GM18873 (cell line): ENCODE results near the gene AGFG2.
"Not testable (repeated sequence)": the region's sequence is repeated elsewhere in the genome, so short reads cannot be mapped to it uniquely, and the experiment has no call there.

Experiments used
- ATAC-seq: cut with Tn5 transposase; IDR thresholded peaks from one replicate; pipeline ENCODE4 v1.9.1; 2021; ENCODE audit warnings: mild to moderate bottlenecking, moderate library complexity, moderate number of reproducible peaks; ENCODE audit not compliant: unreplicated experiment, low FRiP score

Gene AGFG2, protein sequence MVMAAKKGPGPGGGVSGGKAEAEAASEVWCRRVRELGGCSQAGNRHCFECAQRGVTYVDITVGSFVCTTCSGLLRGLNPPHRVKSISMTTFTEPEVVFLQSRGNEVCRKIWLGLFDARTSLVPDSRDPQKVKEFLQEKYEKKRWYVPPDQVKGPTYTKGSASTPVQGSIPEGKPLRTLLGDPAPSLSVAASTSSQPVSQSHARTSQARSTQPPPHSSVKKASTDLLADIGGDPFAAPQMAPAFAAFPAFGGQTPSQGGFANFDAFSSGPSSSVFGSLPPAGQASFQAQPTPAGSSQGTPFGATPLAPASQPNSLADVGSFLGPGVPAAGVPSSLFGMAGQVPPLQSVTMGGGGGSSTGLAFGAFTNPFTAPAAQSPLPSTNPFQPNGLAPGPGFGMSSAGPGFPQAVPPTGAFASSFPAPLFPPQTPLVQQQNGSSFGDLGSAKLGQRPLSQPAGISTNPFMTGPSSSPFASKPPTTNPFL

DNA sequence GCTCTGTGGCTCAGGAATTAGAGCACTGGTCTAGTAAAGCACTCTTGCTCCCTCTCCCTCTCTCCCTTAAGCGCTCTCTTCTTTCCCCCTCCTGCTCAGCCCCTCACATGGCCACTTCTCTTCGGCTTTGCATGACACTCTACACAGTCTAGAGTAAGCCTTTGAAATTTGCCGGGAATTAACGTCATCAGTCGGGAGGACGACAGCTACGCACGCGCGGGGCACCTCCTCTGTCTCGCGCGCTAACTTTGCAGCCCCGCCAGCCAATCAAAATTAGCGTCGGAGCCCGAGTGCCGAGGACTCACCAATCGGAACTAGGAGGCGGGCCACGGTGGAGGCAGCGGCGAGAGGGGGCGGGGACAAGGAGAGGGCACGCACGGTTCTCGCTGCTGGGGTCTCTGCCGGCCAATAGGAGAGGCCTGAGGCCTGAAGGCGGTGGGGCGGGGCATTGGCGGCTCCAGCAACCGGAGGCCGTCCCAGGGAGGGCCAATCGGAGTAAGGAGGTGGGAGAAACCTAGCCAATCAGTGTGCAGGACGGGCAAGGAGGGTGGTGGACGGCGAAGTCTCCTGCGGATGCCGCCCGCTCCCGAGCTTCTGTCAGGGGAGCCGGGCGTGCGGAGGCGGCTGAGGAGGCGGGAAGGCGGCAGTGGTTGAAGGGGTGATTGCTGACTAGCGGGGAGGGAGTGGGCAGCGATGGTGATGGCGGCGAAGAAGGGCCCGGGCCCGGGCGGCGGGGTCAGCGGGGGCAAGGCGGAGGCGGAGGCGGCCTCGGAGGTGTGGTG is at the start of gene AGFG2:
Gene AGFG2, plus strand, starts transcription at position 550 of the 782 bp plus-strand sequence. Its CDS starts 144 bp downstream, at position 694.
- ATAC-seq = peak; percentile 92

DNA sequence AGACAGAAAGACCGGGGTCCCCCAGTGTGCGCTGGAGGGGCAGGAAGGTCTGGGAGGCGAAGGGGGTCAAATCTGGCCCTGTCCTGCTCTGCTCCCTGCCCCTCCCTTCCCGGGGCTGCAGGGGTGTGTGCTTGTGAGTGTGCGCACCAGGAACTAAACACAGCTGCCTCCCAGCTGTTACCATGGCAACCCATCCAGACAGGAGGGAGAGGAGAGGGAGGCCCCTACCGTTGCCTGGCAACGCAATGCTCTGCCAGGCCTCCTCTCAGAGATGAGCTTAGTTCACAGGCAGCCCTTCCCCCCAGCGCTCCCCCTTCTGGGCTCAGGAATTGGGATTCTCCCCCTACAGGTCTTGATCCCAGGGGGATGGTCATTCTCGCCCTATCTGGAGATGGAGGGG is 49.2 kb upstream of the AGFG2 start:
- no peak for ATAC-seq

DNA sequence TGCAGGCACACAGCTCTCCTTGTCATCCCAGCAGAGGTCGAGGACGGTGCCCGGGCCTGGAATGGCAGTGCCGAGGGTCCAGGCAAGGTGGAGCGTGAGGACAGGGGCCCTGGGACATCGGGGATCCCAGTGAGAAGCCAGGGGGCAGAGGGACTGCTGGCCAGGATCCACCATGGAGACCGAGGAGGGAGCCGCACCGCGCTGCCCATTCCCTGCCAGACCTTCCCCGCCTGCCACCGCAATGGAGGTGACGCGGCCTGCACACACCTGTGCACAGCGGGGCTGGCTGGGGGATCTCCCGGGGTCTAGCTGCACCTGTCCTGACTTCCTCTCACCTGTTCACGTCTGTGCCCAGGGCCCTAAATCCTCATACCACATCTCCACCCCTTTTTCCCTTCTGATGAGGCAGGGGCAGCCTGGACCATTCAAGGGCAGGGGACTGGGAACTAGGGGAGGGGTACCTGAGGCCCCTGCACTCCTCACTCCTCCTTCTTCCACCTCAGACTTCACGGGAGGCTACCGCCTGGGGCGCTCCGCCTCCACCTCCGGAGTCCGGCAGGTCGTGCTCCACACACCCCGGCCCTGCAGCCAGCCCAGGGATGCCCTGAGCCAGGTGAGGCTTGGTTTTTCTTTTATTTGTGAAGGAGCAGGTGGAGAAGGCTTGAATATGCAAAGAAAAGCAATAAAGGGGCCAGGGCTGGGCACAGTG is 48.4 kb upstream of the AGFG2 start:
- no peak for ATAC-seq

DNA sequence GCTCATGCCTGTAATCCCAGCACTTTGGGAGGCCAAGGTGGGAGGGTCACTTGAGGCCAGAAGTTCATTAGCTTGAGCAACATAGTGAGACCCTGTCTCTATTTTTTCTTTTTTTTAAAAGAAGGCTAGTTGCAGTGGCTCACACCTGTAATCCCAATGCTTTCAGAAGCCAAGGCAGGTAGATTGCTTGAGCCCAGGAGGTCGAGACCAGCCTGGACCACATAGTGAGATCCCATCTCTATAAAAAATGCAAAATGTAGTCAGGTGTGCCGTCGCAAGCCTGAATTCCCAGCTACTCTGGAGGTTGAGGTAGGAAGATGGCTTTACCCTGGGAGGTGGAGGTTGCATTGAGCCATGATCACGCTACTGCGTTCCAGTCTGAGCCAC is 47.8 kb upstream of the AGFG2 start:
- no peak for ATAC-seq

DNA sequence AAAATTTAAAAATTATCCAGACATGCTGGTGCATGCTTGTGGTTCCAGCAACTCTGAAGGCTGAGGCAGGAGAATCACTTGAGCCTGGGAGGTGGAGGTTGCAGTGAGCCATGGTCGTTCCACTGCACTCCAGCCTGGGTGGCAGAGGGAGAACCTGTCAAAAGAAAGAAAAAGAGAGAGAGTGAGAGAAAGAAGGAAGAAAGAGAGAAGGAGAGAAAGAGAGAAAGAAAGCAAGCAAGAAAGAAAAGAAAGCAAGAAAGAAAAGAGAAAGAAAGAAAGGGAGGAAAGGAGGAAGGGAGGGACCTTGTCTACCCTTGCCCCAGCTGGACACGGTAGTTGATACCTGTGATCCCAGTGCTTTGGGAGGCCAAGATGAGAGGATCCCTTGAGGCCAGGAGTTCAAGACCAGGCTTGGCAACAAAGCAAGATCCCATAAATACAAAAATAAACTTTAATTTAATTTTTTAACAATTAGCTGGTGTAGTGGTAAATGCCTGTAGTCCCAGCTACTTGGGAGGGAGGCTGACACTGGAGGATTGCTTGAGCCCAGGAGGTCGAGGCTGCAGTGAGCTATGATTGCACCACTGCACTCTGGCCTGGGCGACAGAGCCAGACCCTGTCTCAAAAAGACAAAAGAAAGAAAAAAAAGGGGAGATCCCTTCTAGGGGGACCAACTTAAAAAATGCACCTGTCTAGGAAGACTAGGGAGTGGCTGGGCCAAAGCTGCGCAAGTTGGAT is 46.1 kb upstream of the AGFG2 start:
- no peak for ATAC-seq

DNA sequence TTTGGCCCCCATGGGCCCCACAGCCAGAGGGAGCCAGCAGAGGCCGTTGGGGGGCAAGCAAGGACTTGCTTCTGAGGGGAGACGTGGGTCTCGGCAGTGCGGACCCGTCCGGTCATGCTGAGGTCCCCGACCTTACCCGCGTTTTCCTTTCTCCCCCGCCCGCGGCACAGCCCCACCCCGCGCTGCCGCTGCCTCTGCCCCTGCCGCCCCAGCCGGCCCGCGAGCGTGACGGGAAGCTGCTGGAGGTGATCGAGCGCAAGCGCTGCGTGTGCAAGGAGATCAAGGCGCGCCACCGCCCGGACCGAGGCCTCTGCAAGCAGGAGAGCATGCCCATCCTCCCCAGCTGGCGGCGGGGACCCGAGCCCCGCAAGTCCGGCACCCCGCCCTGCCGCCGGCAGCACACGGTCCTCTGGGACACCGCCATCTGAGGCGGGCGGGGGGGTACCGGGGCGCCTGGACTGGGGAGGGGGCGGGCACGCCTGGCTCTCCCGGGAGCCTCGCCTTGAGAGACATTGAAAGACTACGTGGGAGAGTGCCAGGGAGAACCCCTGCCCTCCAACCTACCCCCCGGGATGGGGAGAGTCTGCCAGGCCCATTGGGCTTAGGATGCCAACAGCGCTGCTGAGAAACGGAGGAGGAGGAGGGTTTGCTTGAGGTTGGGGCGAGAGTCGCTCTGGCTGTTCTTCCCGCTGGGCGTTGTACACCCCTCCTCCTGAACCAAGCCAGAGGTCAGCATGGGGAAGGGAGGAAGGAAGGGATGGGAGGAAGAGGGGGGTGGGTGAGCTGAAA is 45.3 kb upstream of the AGFG2 start:
- ATAC-seq = no peak

DNA sequence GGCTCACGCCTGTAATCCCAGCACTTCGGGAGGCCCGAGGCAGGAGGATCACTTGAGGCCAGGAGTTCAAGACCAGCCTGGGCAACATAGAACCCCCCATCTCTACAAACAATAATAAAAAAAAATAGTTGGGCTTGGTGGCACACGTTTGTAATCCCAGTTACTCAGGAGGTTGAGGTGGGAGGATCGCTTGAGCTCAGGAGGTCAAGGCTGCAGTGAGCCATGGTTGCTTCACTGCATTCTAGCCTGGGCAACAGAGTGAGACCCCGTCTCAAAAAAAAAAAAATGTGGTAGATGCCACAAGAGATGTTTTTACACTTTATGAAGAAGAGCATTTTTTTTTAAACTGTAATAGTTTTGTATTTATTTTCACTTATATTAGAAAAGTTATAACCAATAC is 42.5 kb upstream of the AGFG2 start:
- ATAC-seq = no peak

DNA sequence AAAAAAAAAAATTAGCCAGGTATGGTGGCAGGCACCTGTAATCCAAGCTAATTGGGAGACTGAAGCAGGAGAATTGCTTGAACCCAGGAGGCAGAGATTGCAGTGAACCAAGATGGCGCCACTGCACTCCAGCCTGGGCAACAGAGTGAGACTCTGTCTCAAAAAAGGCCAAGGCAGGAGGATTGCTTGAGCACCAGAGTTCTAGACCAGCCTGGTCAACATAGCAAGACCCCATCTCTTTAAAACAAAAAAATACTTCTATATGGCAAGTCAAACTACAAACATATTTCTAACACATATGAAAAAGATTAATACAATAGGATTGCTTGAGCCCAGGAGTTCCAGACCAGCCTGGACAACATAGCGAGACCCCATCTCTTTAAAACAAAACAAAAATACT is 38.3 kb upstream of the AGFG2 start:
- ATAC-seq = not testable (repeated sequence)

DNA sequence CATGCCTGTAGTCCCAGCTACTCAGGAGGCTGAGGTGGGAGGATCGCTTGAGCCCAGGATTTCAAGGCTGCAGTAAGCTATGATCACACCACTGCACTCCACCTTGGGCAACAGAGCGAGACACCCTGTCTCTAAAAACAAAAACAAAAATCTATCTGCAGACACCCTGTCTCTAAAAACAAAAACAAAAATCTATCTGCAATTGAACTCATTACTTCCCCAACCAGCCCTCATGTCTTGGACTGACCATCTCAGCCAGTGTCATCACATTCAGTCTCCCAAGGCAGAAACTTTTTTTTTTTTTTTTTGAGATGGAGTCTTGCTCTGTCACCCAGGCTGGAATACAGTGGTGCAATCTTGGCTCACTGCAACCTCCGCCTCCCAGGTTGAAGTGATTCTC is 35.0 kb upstream of the AGFG2 start:
- not testable (repeated sequence) for ATAC-seq

DNA sequence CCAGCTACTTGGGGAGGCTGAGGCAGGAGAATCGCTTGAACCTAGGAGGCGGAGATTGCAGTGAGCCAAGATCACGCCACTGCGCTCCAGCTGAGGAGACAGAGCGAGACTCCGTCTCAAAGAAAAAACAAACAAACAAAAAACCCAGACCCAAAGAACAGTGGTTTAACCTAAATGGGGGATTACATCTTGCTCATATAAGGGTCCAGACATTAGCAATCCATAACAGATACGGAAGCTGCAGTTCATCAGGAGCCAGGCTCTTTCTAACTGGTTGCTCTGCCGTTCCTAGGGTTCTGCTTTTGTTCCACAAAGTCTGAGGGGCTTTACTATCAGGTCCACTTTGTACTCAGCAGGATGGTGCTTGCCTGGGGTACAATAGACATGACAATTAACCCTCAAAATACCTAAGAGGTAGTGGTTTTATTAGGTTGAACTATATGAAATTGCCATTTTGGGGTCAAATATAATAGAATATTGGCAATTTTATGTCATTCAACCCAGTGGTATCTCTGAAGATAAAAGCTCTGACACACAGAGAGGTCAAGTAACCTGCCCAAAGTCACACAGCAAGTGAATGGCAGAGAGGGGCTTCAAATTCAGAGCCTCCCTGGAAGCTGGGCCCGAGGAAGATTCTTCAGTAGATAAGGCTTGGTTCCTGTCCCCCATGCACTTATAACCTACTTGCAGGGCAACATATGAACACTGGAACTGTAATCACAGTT is 34.0 kb upstream of the AGFG2 start:
- ATAC-seq = no peak

DNA sequence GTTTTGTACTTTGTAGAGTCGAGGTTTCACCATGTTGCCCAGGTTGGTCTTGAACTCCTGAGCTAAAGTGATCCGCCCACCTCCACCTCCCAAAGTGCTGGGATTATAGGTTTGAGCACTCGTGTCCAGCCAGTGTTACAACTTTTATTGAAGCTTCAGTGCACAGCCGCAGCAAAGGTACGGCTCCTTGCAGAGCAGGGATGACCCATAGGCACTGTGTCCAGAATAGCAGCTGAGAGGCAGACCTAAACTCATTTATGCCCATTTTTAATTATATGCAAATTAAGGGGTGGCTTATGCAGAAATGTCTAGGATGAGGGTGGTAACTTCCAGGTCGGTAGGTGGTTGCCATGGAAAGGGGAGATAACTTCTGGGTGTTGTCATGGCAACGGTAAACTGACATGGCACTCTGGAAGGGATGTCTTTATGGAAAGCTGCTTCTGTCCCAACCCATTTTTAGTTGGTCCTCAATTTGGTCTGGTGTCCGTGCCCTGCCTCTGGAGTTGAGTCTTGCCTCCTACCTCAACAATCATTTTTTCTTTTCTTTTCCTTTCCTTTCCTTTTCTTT is 32.6 kb upstream of the AGFG2 start:
- no peak for ATAC-seq

DNA sequence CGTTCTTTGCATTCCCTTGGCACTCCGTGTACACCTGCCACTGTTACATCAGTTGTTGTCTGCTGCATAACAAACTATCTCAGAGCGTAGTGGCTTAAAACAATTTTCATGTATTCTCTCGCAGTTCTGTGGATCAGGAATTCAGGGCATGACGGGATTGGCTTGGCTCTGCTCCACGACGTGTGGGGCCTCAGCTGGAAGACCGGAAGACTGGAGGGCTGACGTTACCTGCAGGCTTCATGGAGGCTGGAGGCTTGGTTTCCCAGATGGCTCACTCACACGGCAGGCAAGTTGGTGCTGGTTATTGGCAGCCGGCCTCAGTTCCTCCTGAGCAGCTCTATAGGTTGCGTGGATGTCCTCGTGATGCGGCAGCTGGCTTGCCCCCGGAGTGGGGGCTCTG is 29.8 kb upstream of the AGFG2 start:
- no peak for ATAC-seq

DNA sequence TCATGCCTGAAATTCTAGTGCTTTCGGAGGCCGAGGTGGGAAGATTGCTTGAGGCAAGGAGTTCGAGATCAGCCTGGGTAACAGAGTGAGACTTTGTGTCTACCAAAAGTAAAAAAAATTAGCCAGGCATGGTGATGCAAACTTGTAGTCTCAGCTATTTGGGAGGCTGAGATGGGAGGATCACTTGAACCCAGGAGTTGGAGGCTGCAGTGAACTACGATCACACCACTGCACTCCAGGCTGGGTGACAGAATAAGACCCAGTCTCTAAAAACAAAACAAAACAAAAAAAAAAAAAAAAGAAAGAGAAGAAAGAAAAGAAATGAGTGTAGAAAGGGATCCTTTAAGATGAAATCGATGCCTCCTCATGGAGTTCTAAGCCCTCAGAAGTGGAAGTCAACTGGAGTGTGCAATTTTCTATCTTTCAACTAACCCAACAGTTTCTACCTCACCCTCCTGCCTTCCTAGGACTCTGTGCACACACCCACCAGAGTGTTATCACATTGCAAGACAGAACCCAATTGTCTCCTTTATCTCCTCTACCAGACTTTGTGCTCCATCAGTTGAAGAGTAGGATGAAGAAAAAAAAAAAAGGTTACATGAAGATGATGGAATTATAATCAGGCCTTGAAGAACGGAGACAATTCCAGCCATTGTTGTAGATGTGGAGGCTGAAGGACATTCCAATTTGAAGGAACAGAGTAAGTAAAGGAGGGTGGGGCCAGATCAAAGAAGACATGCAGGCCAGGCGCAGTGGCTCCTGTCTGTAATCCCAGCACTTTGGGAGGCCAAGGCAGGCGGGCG is 28.4 kb upstream of the AGFG2 start:
- ATAC-seq = no peak

DNA sequence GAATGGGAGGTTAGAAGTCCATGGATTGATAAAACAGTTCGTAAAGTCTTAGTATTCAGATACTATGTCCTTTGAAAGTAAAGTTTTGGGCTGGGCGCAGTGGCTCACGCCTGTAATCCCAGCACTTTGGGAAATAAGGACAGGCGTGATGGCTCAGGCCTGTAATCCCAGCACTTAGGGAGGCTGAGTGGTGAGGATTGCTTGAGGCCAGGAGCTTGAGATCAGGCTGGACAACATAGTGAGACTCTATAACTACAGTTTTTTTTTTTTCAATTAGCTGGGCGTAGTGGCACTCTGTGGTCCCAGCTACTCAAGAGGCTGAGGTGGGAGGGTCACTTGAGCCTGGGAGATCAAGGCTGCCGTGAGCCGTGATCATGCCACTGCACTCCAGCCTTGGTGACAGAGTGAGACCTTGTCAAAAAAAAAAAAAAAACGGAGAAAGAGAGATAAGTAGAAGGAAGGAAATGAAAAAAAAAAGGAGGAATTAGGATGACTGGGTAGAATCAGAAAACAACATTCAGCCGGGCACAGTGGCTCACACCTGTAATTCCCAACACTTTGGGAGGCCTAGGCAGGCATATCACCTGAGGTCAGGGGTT is 25.7 kb upstream of the AGFG2 start:
- no peak for ATAC-seq

DNA sequence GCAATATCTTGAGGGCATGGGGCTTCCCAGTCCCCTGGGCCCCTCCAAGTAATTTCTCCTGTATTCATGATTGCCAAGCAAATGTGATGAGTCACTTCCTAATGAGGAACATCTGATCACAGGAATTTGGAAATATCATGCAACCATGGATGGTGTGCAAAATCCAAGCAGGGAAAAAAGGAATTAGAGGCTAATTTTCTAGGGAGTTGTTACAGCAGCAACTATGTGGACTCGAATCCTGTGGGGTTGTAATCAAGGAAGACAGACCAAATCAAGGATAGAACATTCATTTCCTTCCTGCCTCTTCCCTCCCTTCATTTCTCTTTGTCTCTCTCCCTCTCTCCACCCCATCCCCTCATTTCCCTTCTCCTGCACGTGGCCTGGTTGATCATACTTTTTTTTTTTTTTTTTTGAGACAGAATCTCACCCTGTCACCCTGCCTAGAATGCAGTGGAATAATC is 23.9 kb upstream of the AGFG2 start:
- no peak for ATAC-seq

DNA sequence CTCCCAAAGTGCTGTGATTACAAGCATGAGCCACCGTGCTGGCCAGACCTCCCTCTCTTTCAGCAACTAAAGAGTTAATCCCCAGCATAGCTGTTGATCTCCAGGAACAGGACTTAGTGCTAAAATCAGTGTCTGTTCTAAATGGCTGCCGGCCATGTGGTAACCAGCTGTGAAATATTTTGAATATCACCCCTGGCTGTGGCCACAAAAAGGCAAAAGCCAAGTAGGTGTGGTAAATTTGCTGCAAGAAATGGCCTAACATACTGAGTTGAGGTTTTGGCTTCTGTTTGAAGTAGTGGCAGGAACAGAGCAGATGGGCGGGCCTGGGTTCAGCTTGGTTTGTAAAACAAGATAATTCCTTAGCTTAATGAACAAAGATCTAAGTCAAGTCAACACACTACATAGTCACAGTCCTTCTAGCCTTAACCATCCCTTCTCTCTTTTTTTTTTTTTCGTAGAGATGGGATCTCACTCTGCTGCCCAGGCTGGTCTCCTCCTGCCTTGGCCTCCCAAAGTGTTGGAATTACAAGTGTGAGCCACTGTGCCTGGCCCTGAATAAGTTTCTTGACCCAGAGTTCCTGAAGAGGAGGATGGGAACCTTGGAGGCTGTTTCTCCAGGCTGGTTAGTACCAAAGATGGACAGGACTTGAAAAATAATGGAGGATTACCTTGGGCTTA is 22.7 kb upstream of the AGFG2 start:
- no peak for ATAC-seq

DNA sequence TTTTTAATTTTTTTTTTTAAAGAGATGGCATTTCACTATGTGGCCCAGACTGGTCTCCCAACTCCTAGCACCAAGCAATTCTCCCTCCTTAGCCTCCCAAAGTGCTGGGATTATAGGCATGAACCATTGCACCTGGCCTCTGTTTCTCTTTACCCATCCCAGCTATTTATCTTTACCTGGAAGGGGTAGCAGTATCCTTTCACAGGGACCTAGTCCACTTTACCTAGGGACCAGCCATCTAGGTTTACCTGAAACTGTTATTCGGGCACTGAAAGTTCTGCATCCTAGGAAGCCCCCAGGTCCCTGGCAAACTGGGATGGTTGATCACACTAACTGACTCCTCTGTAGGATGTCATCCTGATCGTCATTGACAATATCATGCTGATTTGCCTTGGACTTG is 21.7 kb upstream of the AGFG2 start:
- no peak for ATAC-seq
